ENCODE data around the gene MRPL14.
A peak's percentile ranks its signal among the peaks of the same experiment; 100 is the strongest.

MRPL14 gene

GRCh38 chr6:44156494-44157151 lies 29.4 kb upstream of the MRPL14 start:
- TF ChIP-seq CTCF (IDR thresholded peaks at IDR 0.05) = no peak
- DNase-seq (ENCODE audit: low spot score) = no peak
- Histone ChIP-seq H3K4me3 (no peak overlapping the region), H3K27ac (no peak overlapping the region)

- no peak overlapping the region for H3K27ac ChIP-seq
- TF ChIP-seq CTCF (IDR thresholded peaks at IDR 0.05) = no peak
- H3K4me3 ChIP-seq = no peak overlapping the region
- no peak for DNase-seq (ENCODE audit: low spot score)
Observed at GRCh38 chr6:44154067-44154466, 26.8 kb upstream of the MRPL14 start.

- Histone ChIP-seq H3K27ac (no peak overlapping the region), H3K4me3 (no peak overlapping the region)
- DNase-seq (ENCODE audit: low spot score) = no peak
- TF ChIP-seq CTCF (IDR thresholded peaks at IDR 0.05) = no peak
Observed at GRCh38 chr6:44152533-44152932, 25.3 kb upstream of the MRPL14 start.

- DNase-seq (ENCODE audit: low spot score) = no peak
- TF ChIP-seq CTCF (IDR thresholded peaks at IDR 0.05) = no peak
- no peak overlapping the region for H3K27ac ChIP-seq
- no peak overlapping the region for H3K4me3 ChIP-seq
Observed at GRCh38 chr6:44152109-44152461, 24.8 kb upstream of the MRPL14 start.

- peak overlapping the region; percentile 49 for H3K4me3 ChIP-seq
- H3K27ac ChIP-seq = no peak overlapping the region
- peak; percentile 99 for TF ChIP-seq CTCF (IDR thresholded peaks at IDR 0.05)
- DNase-seq (ENCODE audit: low spot score) = no peak
Observed at GRCh38 chr6:44151348-44152108, 24.3 kb upstream of the MRPL14 start.

- no peak for TF ChIP-seq CTCF (IDR thresholded peaks at IDR 0.05)
- no peak for DNase-seq (ENCODE audit: low spot score)
- H3K4me3 ChIP-seq = no peak overlapping the region
- H3K27ac ChIP-seq = no peak overlapping the region
Observed at GRCh38 chr6:44150317-44150917, 23.2 kb upstream of the MRPL14 start.
